GM18502 (cell line): ENCODE measurements around the gene NRG2.

Source experiments
- ATAC-seq: cut with Tn5 transposase; IDR thresholded peaks from one replicate; pipeline ENCODE4 v1.9.1; 2021; ENCODE audit warnings: mild to moderate bottlenecking; ENCODE audit not compliant: unreplicated experiment, poor library complexity

Gene NRG2

DNA sequence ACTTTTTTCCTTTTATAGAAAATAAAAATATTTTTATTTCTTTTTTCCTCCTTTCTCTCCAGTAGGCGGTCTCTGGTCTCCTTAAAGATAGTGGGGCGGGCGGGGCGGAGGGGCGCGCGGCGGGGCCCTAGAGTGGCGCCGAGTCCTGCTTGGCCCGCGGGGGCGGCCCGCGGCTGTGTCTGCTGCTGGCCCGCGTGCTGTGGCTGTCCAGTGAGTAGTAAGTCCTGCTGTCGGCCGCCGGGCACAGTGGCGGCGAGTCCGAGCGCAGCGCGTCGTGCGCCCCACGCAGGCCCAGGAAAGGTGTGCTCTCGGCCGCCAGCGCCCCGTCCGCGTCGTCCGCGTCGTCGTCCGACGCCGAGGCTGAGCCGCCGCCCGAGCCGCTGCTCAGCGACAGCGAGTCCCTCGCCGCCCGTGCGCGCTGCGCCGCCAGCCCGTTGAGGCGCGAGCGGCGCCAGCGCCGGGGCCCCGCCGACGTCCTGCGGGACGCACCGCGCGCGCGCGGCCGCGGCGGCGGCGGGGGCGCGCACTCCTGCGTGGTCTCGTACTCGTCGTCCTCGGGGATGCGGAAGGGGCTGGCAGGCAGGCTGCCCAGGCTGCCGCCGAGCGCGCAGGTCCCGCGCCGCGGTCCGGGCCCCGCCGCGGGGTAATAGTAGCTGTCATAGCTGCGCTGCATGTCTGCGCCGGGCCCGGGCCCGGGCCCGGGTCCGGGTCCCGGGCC is 195.2 kb downstream of the NRG2 start:
- peak; percentile 65 for ATAC-seq

DNA sequence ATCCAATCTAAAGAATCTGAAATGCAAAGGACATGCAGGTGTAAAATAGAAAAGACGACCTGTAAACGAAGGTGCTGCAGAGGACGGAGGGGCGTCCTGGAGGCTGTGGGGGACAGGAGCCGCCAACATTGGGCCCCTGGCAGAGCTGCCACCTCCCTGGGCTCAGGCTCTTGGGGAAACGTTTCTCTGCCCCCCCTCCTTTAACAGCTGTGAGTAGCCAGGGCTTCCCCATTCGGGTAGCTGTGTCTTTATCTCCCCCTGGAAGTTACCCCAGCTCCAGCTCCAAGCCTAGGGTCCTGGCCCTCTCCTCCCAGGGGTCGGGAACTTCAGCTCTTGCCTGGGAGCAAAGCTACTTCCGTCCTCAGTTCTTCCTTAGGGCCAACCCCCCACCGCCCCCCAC is 196.0 kb downstream of the NRG2 start:
- no peak for ATAC-seq

DNA sequence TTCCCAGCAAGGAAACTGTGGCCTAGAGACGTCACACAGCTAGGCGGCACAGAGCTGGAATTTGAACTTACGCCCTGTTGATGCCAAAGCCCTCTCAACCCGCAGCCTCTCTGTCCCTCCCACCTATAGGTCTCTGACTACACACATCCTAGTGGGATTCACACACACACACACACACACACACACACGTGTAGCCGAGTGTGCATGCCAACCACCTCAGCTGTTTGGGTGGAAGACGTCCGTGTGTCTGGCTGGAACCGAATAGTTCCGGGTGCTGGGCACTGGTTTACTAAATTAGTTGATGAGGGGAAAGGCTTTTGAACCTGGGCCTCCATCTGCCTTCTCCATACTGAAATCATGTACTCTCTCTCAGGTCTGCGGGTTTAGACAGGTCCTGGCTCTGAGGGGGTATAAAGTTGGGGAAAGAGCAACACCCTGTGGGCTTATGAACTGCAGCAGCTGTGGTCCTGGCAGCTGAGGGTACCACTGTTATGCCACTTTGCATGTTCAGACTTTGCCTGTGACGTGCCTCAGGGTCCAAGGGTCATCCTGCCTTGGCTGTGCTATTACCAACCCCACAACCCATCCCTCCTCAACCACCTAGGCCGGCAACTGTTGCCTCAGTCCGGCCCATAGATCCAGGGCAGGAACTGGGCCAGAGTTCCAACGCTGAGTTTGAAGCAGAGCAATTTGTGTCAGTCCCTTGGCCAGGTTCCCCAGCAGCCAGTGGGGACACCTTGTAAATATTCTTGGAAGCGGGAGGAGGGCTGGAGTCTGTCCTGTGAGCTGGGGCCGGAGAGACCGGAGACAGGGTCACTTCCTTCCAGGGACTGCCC is 197.0 kb downstream of the NRG2 start:
- ATAC-seq: no peak

DNA sequence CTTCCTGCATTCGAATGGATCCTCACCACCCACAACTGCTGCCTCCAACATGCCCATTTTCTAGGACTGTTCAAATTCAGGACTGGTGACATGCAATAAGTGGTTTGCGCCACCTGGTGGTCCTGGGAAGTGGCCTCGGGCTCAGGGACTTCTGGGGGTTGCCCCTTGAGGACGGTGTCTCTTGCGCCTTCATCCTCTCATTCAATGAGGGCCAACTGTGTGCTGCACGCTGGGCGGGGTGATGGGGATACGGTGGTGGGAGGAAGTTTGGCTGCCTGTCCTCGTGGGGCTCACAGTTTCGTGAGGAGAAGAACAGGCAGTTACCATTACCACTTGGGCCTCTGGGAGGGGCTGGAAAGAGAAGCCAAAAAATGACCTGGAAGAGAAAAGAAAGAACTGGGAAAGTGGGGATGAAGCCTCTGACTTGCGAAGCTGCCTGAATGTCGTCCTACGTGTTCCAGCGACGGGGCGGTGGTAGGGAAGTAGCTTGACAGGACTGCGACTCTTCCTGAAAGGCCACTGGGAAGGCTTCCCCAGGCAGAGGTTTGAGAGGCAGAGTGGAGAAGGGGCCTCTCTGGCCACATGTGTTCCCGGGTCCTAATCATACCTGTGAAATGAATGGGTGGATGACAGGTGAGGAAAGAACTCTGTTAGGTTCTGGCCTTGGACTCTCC is 198.5 kb downstream of the NRG2 start:
- peak; percentile 47 for ATAC-seq

DNA sequence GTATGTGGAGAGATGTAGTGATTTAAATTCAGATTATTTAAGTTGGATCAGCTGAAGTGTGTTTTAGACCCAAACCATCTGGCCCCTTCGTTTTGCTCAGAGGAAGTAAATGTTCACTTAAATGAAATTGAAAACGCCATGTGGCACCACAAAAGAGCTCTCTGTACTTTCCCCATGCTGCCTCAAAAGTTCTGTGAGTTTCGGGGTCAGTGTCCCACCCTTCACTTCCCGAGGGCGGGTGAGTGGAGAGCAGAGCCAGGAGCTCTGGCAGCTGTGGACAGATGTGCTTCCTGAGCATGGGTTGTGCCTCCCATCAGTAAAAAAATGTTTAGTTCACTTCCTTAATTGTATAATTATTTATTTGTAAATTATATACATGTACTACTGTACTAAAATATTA is 199.1 kb downstream of the NRG2 start:
- no peak for ATAC-seq

DNA sequence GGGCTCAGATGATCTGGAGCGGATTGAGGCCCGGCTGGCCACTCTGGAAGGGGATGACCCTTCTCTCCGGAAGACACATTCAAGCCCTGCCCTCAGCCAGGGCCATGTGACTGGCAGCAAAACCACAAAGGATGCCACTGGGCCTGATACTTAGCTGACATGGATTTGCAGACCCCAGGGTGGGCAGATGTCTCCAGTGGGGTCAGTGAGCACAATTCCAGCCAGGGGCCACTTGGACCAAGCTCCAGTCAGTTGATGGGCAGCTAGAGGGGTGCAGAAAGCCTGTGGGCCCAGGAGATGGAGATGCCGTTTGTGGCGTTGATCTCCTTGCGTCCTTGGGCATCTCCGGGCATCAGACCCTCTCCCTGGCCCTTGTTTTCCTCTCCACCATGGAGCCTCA is 200.8 kb downstream of the NRG2 start:
- ATAC-seq: no peak

DNA sequence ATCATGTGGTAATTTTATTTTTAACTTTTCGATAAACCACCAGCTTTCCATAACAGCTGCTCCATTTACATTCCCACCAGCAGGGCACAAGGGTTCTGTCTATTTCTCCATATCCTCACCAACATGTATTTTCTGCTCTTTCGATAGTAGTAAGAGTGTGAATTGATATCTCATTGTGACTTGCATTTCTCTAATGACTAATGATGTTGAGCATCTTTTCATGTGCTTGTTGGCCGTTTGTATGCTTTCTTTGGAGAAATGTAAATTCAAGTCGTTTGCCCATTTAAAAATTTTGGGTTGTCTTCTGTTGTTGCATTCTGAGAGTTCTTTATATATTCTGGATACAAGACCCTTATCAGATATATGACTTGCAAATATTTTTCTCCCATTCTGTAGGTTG is 201.6 kb downstream of the NRG2 start:
- no peak for ATAC-seq

DNA sequence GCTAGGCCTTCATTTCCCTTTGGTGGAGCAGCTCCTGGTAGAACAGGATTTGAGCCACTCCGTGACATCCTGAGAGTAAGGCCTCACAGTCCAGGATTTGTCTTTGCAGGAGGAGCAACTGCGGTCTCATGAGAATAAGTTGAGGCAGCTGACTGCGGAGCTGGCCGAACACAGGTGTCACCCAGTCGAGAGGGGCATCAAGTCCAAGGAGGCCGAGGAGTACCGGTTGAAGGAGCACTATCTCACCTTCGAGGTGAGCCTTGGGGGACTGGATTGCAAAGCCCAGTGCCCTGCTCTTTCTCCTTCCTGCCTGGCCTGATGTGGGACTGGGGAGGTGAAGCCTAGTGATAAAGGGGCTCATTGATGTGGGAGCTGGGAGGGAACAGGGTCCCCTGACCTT is 203.2 kb downstream of the NRG2 start:
- ATAC-seq: no peak

DNA sequence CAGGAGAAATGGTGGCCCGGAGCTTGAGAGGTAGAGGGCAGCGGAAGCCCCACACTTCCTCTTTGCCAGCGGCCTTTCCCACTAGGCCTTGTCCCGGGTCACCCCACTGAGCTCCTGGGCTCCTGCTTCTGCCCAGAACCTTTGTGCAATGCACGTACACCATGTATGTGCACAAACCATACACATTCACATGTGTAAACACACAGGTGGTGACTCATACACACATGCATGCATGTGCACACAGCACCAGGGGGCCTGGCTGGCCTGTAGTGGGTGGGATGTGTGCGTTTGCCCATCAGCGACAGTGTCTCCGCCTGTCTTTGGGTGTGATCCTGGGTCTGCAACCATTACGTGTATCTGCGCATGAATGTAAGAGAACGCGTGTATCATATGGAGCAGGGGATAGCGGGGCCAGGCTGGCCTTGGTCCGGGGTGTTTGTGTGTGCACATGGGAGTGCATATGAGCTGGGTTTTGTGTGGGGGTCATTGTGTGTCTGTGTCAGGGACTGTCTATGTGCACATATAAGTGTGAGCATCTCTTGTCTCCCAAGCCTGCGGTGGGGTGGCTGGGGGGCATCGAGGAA is 203.8 kb downstream of the NRG2 start:
- no peak for ATAC-seq

DNA sequence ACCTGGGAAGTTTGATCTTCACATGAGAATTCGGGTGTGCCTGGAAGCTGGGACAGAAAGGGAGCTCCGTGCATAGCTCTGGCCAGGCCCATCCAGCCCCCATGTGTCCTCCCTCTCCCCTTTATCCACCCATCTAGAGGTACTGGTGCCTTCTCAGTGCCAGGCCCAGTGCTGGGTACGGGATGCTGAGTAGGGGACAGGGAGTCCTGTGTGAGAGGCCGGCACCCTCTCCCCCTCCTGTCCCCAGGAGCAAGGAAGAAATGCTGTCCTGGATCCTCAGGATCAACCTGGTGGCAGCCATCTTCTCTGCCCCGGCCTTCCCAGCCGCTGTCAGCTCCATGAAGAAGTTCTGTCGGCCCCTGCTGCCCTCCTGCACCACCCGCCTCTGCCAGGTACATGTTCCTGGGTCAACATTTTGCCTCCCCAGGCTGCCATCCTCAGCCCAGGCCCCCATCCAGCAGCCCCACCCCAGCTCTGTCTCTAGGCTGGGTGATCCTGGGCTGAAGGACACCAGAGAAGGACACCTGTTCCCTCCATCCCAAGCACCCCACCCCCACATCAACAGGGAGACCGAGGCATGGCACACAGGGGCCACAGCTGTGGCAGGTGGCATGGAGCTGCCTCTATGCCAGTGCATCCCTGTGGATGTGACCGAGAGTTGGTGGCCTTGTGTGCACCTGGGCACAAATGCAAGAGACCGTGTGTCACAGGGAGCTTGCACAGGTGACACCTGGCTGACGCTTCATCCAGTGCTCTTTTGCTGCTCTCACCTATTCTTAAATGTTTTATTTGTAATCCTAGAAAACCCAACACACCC is 204.5 kb downstream of the NRG2 start:
- no peak for ATAC-seq

DNA sequence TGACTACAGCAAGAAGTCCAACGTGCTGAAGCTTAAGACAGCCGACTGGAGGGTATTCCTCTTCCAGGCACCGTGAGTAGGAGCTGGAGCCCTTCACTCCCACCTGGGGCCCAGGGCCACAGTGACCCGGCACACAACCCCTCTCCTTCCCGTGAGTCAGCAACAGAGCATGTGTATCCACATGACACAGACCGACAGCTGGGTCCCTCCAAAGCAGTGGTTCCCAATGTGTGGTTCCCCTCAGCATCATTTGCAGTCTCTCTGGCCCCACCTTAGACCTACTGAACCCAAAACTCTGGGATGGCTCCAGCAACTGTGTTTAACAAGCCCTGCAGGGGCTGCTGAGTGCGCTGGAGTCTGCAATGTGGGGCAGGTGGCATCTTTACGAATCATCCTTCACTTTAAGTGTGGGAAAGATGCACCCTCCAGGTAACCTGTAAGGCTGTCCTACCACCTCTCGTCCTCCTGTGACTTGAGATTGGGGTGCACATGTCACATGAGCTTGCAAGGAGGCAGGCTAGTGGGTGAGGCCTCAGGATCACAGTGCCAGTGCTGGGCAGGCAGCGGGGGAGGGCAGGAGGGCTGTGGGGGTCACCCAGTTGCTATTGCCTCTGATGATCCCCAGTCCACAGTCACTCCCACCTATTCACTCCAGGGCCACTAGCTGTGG is 205.3 kb downstream of the NRG2 start:
- ATAC-seq: no peak

DNA sequence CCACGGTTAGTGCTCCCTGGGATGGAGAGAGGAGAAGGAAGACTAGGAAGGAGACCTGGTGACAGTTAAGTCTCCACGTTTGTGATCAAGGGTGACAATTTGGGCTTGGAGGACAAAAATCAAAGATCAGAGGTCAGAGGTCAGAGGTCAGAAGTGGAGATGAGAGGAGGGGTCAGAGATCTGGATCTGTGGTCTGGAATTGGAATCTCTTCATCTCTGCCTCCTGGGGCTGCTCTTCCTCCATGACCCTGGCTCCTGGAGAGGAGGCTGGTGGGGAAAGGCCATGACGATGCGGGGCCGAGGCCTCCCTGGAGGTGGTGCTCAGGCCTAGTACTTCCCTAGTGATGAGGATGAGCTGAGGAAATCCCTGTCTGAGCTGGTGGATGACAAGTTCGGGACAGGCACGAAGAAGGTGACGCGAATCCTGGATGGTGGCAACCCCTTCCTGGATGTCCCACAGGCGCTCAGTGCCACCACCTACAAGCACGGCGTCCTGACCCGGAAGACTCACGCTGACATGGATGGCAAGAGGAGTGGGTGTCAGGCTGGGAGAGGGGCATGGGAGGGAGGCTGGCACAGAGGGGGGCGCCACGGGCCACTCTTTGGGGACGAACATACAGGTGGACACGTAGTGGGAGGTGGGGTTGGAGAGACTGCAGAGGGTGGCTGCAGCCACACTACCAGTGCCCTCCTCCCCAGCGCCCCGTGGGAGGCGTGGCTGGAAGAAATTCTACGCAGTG is 206.5 kb downstream of the NRG2 start:
- no peak for ATAC-seq

DNA sequence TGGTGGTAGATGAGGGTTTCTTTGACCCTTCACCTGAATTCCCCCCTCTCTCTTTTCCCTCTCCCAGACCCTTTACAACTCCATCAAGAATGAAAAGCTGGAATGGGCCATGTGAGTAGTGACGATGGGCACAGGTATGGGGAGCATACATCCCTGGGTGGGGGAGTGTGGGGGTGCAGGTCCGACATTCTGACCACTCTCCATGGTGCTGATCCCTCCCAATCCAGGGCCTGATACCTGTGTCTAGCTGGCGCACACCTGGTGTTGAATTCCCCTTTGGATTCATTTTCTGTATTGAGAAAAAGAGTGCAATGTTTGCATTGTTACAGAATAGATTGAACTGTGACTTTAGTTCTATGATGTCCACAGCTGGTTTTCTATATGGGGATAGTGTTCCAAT is 207.4 kb downstream of the NRG2 start:
- ATAC-seq: no peak

DNA sequence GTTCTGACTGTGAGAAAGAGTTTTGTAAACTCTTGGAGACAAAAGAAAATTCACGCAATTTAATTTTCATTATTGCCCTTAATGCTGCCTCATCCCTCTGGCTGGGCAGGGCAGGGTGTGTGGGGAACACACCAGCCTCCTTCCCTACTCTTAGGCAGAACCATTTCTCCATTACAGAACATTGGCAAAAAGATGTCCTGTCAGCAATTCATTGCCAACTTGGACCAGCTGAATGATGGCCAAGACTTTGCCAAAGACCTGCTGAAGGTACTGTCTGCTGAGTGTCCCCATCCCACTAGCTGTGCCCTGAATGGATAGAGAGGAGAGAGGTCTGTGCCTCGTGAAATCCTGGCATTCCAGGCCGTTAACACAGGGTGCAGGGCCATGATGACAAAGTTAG is 209.6 kb downstream of the NRG2 start:
- ATAC-seq: no peak

DNA sequence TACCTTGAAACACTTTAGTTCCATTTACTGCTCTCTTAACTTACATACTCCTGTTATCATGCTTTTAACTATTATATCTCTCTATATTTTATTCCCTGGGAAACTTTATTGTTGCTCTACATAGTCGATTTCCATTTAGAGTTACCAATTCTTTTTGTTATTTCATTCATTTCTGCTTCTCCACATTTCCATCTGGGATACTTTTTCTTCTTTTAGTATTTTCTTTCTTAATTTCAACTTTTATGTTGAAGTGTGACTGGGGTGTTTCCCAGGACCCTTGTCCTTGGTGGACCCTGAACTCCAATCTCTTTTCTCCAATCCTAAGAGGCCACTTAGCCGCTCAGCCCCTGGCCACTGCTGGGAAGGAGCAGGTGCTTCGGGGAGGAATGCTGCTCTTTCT is 211.5 kb downstream of the NRG2 start:
- no peak for ATAC-seq

DNA sequence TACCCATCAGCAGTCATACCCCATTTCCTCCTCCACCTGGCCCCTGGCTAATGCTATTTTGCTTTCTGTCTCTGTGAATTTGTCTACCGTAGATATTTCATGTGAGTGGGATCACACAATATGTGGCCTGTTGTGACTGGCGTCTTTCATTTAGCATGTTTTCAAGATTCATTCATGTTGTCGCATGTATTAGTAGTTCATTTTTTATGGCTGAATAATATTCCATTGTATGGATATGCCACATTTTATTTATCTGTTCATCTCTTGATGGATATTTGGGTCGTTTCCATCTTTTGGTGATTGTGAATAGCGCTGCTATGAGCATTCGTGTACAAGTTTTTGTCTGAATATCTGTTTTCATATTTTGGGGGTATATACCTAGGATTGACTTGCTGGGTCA is 213.6 kb downstream of the NRG2 start:
- ATAC-seq: no peak

DNA sequence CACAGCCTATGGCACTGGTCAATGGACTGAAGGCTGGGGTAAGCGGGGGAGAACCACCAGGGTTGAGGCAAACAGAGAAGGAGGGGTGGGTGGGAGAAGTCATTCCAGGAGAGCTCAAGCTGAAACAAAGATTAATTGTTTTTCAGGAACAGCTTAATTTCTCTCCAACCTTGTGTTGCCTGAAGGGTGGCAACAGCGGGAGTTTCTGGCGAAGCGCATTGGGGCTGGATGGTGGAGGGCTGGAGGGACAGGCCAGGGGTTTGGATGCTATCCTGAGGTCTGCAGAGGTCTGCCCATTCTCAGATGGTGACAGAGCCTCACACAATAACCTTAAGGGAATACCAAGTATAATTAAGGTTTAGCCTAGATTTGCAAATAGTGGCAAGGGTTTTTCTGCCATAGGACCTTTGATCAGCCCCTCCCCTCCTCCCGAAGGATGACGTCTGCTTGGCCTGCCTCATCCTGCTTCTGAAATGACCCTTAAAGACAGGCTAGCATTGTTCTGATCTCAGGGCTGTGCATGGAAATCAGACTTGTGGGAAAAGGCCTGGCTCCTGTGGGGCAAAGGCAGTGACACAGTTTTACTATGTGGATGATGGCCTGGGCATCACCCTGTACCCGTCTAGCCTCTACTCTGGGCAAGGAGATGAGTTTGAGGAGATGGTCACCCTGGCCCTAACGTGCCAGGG is 214.7 kb downstream of the NRG2 start:
- ATAC-seq: no peak

DNA sequence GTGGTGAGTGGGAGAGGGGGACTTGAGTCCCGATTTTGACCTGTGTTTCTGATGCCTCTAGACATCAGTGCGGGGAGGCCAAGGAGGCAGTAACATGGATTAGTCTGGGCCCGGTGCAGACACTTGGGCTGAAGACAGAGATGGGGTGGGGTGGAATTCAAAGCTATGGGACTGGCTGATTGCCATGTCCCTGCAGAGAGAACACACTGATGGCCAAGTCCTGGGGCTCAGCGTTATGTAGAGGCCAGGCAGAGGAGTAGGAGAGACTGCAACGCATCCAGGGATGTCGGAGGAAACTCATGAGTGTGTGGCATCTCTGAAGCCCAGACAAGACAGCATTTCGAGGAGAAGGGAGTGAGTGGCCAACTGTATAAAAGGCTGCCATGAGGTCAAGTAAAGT is 217.4 kb downstream of the NRG2 start:
- no peak for ATAC-seq
